ENCODE results near the gene SHOC2. TPM values are rescaled to one million over a fixed set of nuclear protein-coding genes. Genes with fewer than 3 reads are reported as not detected.

Gene SHOC2
- total RNA-seq, 2 experiments from 2014 or later: 43.2 to 45.6 TPM

DNA sequence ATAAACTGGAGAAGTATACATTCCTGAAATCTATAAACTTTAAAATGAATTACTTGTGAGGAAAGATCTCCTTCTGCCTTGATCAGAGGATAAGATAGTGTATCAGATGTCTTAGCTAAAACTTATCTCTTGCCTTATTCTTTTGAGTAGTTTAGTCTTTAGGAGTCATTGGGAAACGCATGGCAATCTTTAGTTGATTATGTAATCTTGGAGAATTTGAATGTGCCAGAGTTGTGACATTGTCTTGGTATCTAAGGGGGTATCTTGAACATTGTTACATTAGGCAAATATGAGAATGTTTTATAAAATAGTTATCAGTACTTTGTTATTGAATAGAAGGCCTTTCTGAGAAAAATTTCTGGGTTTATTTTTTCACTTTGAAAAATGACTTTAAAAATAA lies 95.8 kb downstream of the SHOC2 start:
- H3K27me3 Mint-ChIP-seq: no peaks in the 10 kb centered on the region
- no peak overlapping the region for H3K4me3 Mint-ChIP-seq
- peaks cover 9% of the 10 kb centered on the region for H3K4me1 Mint-ChIP-seq
- DNase-seq: no peak
- peaks cover 37% of the 10 kb centered on the region for H3K36me3 Mint-ChIP-seq (ENCODE audit: low read depth)
- H3K9me3 Mint-ChIP-seq: no peaks in the 10 kb centered on the region
- no peak overlapping the region for H3K27ac Mint-ChIP-seq
- POLR2A ChIA-PET: no interaction called here
- CTCF ChIA-PET: no interaction called here

DNA sequence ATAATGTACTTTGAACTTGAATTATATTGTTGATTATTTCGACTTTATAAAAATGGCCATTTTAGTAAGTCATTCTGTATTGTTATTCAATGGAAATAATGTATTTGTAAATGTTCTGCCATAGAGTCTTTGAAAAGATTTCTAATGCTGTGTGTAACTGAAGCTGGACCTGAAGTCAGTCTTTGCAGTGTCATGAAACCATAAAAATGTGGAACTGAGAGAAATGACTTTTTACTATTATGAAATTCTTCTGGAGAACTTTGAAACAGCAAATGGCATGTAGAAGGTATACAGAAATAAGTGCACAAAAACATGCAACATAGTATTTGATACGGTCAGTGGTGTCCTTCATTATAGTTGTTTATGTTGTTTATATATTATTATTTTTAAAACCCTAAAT lies 97.7 kb downstream of the SHOC2 start:
- no peaks in the 10 kb centered on the region for H3K9me3 Mint-ChIP-seq
- ChIA-PET POLR2A (no interaction called here), CTCF (no interaction called here)
- H3K27ac Mint-ChIP-seq: no peak overlapping the region
- H3K27me3 Mint-ChIP-seq: no peaks in the 10 kb centered on the region
- no peak for DNase-seq
- no peak overlapping the region for H3K4me3 Mint-ChIP-seq
- peaks cover 9% of the 10 kb centered on the region for H3K4me1 Mint-ChIP-seq
- peaks cover 36% of the 10 kb centered on the region for H3K36me3 Mint-ChIP-seq (ENCODE audit: low read depth)

GRCh38 chr10:111018021-111018420 lies 98.6 kb downstream of the SHOC2 start:
- no peaks in the 10 kb centered on the region for H3K27me3 Mint-ChIP-seq
- no peak overlapping the region for H3K4me3 Mint-ChIP-seq
- peaks cover 41% of the 10 kb centered on the region for H3K36me3 Mint-ChIP-seq (ENCODE audit: low read depth)
- H3K4me1 Mint-ChIP-seq: peaks cover 9% of the 10 kb centered on the region
- no peaks in the 10 kb centered on the region for H3K9me3 Mint-ChIP-seq
- H3K27ac Mint-ChIP-seq: no peak overlapping the region
- ChIA-PET POLR2A (no interaction called here), CTCF (no interaction called here)
- no peak for DNase-seq

GRCh38 chr10:111023060-111023459 lies 103.7 kb downstream of the SHOC2 start:
- Mint-ChIP-seq H3K9me3 (no peaks in the 10 kb centered on the region), H3K4me3 (no peak overlapping the region), H3K4me1 (peaks cover 4% of the 10 kb centered on the region), H3K27ac (no peak overlapping the region), H3K36me3 (ENCODE audit: low read depth) (peaks cover 34% of the 10 kb centered on the region), H3K27me3 (no peaks in the 10 kb centered on the region)
- CTCF ChIA-PET: no interaction called here
- DNase-seq: no peak
- POLR2A ChIA-PET: no interaction called here

GRCh38 chr10:111030042-111030750 lies 110.8 kb downstream of the SHOC2 start:
- Mint-ChIP-seq H3K36me3 (ENCODE audit: low read depth) (peaks cover 6% of the 10 kb centered on the region), H3K4me1 (peaks cover 7% of the 10 kb centered on the region), H3K4me3 (no peak overlapping the region), H3K9me3 (peaks cover 14% of the 10 kb centered on the region), H3K27me3 (no peaks in the 10 kb centered on the region), H3K27ac (no peak overlapping the region)
- ChIA-PET POLR2A (no interaction called here), CTCF (no interaction called here)
- DNase-seq: no peak

- ChIA-PET POLR2A (no interaction called here), CTCF (interaction anchor here (0.5 kb wide), 1 partner anchor 8 kb away, joined by 3 read pairs; no protein-coding TSS in a partner anchor)
- no peak overlapping the region for H3K27ac Mint-ChIP-seq
- H3K36me3 Mint-ChIP-seq (ENCODE audit: low read depth): peaks cover 12% of the 10 kb centered on the region
- peaks cover 6% of the 10 kb centered on the region for H3K4me1 Mint-ChIP-seq
- no peaks in the 10 kb centered on the region for H3K27me3 Mint-ChIP-seq
- DNase-seq: no peak
- no peak overlapping the region for H3K4me3 Mint-ChIP-seq
- peaks cover 19% of the 10 kb centered on the region for H3K9me3 Mint-ChIP-seq
Observed at GRCh38 chr10:111034598-111035310, 115.3 kb downstream of the SHOC2 start.

- ChIA-PET CTCF (no interaction called here), POLR2A (no interaction called here)
- Mint-ChIP-seq H3K4me3 (no peak overlapping the region), H3K4me1 (peaks cover 2% of the 10 kb centered on the region), H3K9me3 (peaks cover 22% of the 10 kb centered on the region), H3K27ac (no peak overlapping the region), H3K27me3 (no peaks in the 10 kb centered on the region), H3K36me3 (ENCODE audit: low read depth) (peaks cover 13% of the 10 kb centered on the region)
- no peak for DNase-seq
Observed at GRCh38 chr10:111035542-111035941, 116.1 kb downstream of the SHOC2 start.

- CTCF ChIA-PET: no interaction called here
- Mint-ChIP-seq H3K27ac (no peak overlapping the region), H3K36me3 (ENCODE audit: low read depth) (peaks cover 11% of the 10 kb centered on the region), H3K4me3 (no peak overlapping the region), H3K27me3 (peaks cover 4% of the 10 kb centered on the region), H3K9me3 (peaks cover 26% of the 10 kb centered on the region), H3K4me1 (no peaks in the 10 kb centered on the region)
- no peak for DNase-seq
- POLR2A ChIA-PET: no interaction called here
Observed at GRCh38 chr10:111037858-111038257, 118.5 kb downstream of the SHOC2 start.

GRCh38 chr10:111039522-111039921 lies 120.1 kb downstream of the SHOC2 start:
- DNase-seq: no peak
- Mint-ChIP-seq H3K9me3 (peaks cover 18% of the 10 kb centered on the region), H3K36me3 (ENCODE audit: low read depth) (peaks cover 7% of the 10 kb centered on the region), H3K4me3 (no peak overlapping the region), H3K4me1 (no peaks in the 10 kb centered on the region), H3K27ac (no peak overlapping the region), H3K27me3 (peaks cover 5% of the 10 kb centered on the region)
- POLR2A ChIA-PET: no interaction called here
- CTCF ChIA-PET: no interaction called here

- no peak for DNase-seq
- no peak overlapping the region for H3K27ac Mint-ChIP-seq
- POLR2A ChIA-PET: no interaction called here
- no peaks in the 10 kb centered on the region for H3K36me3 Mint-ChIP-seq (ENCODE audit: low read depth)
- CTCF ChIA-PET: no interaction called here
- H3K9me3 Mint-ChIP-seq: peaks cover 6% of the 10 kb centered on the region
- peaks cover 16% of the 10 kb centered on the region for H3K27me3 Mint-ChIP-seq
- no peaks in the 10 kb centered on the region for H3K4me1 Mint-ChIP-seq
- H3K4me3 Mint-ChIP-seq: no peak overlapping the region
Observed at GRCh38 chr10:111057006-111057405, 137.6 kb downstream of the SHOC2 start.

Other genes with a start within 250 kb of the SHOC2 start
- gene PDCD4, start 47.7 kb upstream of the SHOC2 start, total RNA-seq: 100 to 1,000 TPM; 105 to 109 TPM
- gene BBIP1, start 424 bp upstream of the SHOC2 start, total RNA-seq: 10 to 100 TPM; 24.8 to 30.2 TPM
- not detected for gene ADRA2A, start 157.4 kb downstream of the SHOC2 start, total RNA-seq